Thoracic aorta (tissue), 2 donors: ENCODE measurements around the gene SUN3. TPM values are rescaled to one million over a fixed set of nuclear protein-coding genes. Genes with fewer than 3 reads are reported as not detected.
"Not testable (repeated sequence)": the region's sequence is repeated elsewhere in the genome, so short reads cannot be mapped to it uniquely, and the experiment has no call there.

Experiments used
- ATAC-seq: fragments of 150-250 bp; one replicate; pipeline ENCODE4 v1.8.0; 2017; ENCODE audit warnings: low read depth; ENCODE audit not compliant: insufficient number of reproducible peaks, low FRiP score
- DNase-seq: peaks from one replicate; pipeline ENCODE4 v3.0.0-alpha.2; 2020; ENCODE audit warnings: low spot score
- H3K27ac ChIP-seq, 2 donors: fragments of 200-600 bp; sonication (generic); 1 replicate in 1 of 2; 2 replicates in 1 of 2; pipeline ENCODE4 v1.5.1; 2016; ENCODE audit warnings: mild to moderate bottlenecking in 2 of 2, moderate library complexity in 2 of 2
- H3K27me3 ChIP-seq: fragments of 200-600 bp; sonication (generic); replicated peaks from 2 replicates; pipeline ENCODE4 v1.6.0; 2016; ENCODE audit warnings: mild to moderate bottlenecking; ENCODE audit not compliant: insufficient read depth
- H3K36me3 ChIP-seq: fragments of 200-600 bp; sonication (generic); one replicate; pipeline ENCODE4 v1.5.1; 2016
- H3K4me1 ChIP-seq, 2 donors: fragments of 200-600 bp; sonication (generic); 1 replicate in 1 of 2; 2 replicates in 1 of 2; pipeline versions ENCODE4 v1.5.1 to v1.6.0; 2016; ENCODE audit warnings: low read depth in 2 of 2, mild to moderate bottlenecking in 1 of 2; ENCODE audit not compliant: control insufficient read depth in 1 of 2
- H3K4me3 ChIP-seq: fragments of 200-600 bp; sonication (generic); 2 replicates; pipeline ENCODE4 v1.5.1; 2016; ENCODE audit warnings: mild to moderate bottlenecking
- H3K9me3 ChIP-seq: fragments of 200-600 bp; sonication (generic); 2 replicates; pipeline ENCODE4 v1.5.1; 2016
- total RNA-seq, 2 donors: library from RNA; depleted of rRNA; stranded (reverse); fragments of >200 nt; gene quantifications; one replicate each; pipeline versions ENCODE4 v1.1.0 to v1.2.3, GENCODE V29; 2016
- TF ChIP-seq, protein P1 (sequence below): fragments of 200-600 bp; sonication (generic); IDR thresholded peaks from one replicate; pipeline ENCODE4 v1.5.1; 2019; ENCODE audit warnings: antibody characterized with exemption

SUN3 gene
- total RNA-seq, 2 donors from 2014 or later = not detected

DNA sequence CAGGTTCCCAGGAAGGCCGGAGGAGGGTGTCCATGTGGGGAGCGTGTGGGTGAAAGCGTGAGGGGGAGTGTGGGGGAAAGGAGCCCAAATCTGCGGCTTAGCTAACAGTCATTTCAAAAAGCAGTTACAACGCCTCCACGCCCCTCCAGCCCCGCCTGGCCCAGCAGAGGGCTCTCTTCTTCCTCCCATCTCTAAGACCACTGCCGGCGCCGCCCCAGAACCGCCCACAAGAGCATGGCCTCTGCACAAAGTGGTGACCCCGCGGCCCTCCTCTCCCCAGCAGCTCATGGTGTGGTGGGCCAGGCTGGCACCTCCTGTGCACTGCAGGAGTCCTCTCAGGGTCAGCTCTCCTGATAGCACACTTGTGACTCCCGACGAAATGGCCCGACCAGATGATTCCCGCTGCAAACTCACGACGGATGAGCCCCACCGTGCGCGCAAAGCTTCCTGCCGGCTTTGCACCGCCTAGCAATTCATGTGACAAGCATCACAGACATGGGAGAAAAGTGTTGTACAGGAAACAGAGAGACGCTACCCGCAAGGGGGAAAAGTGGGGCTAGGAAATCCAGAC lies 37.1 kb downstream of the SUN3 start:
- Histone ChIP-seq H3K9me3 (no peaks in the 10 kb centered on the region), H3K27ac (peak overlapping the region in 1 of 2 donors; percentile 20), H3K36me3 (no peaks in the 10 kb centered on the region), H3K4me3 (peak overlapping the region; percentile 87), H3K4me1 (peaks cover 0 to 10% of the 10 kb centered on the region in 2 donors), H3K27me3 (no peaks in the 10 kb centered on the region)
- DNase-seq (peak; percentile 70), ATAC-seq (peak; percentile 79)
- TF ChIP-seq, protein P1, sequence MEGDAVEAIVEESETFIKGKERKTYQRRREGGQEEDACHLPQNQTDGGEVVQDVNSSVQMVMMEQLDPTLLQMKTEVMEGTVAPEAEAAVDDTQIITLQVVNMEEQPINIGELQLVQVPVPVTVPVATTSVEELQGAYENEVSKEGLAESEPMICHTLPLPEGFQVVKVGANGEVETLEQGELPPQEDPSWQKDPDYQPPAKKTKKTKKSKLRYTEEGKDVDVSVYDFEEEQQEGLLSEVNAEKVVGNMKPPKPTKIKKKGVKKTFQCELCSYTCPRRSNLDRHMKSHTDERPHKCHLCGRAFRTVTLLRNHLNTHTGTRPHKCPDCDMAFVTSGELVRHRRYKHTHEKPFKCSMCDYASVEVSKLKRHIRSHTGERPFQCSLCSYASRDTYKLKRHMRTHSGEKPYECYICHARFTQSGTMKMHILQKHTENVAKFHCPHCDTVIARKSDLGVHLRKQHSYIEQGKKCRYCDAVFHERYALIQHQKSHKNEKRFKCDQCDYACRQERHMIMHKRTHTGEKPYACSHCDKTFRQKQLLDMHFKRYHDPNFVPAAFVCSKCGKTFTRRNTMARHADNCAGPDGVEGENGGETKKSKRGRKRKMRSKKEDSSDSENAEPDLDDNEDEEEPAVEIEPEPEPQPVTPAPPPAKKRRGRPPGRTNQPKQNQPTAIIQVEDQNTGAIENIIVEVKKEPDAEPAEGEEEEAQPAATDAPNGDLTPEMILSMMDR = peak; percentile 54

DNA sequence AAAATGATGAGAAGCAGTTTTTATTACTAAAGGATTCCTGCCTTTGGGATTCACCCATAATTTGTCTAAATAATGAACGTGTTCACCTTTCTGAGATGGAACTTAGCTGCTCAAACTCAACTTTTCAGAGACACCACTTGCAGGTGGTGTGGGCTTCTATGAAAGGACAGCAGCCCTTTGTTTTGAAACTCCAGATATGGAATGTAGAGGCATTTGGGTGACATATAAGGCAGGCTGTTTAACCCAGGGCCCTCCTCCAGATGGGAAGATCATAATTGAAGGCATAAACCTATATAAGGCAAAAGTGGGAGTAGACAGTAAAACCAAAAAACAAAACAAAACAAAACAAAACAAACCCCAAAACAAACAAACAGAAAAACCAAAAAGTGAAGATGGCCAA lies 37.6 kb downstream of the SUN3 start:
- H3K4me3 ChIP-seq = peak overlapping the region; percentile 87
- TF ChIP-seq, protein P1 = no peak

GRCh38 chr7:47990592-47990991 lies 38.3 kb downstream of the SUN3 start:
- no peaks in the 10 kb centered on the region for H3K9me3 ChIP-seq
- H3K4me3 ChIP-seq = no peak overlapping the region
- TF ChIP-seq, protein P1 = no peak
- H3K4me1 ChIP-seq = peaks cover 0 to 10% of the 10 kb centered on the region in 2 donors
- H3K27me3 ChIP-seq = no peaks in the 10 kb centered on the region
- DNase-seq = no peak
- H3K27ac ChIP-seq = no peak overlapping the region
- H3K36me3 ChIP-seq = no peaks in the 10 kb centered on the region
- ATAC-seq = no peak

More for the DNA sequence above, 37.6 kb downstream of the SUN3 start:
- Histone ChIP-seq H3K9me3 (no peaks in the 10 kb centered on the region), H3K27ac (no peak overlapping the region), H3K4me1 (peaks cover 0 to 10% of the 10 kb centered on the region in 2 donors), H3K36me3 (no peaks in the 10 kb centered on the region), H3K27me3 (no peaks in the 10 kb centered on the region)
- ATAC-seq (no peak), DNase-seq (no peak)

DNA sequence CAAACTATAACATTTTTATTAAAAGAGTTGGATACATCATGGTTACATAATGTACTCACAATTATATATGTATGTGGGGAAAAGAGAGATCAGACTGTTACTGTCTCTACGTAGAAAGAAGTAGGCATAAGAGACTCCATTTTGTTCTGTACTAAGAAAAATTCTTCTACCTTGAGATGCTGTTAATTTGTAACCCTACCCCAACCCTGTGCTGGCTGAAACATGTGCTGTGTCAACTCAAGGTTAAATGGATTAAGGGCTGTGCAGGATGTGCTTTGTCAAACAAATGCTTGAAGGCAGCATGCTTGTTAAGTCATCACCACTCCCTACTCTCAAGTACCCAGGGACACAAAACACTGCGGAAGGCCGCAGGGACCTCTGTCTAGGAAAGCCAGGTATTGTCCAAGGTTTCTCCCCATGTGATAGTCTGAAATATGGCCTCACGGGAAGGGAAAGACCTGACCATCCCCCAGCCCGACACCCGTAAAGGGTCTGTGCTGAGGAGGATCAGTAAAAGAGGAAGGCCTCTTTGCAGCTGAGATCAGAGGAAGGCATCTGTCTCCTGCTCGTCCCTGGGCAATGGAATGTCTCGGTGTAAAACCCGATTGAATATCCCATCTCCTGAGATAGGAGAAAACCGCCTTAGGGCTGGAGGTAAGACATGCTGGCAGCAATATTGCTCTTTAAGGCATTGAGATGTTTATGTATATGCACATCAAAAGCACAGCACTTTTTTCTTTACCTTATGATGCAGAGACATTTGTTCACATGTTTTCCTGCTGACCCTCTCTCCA lies 39.1 kb downstream of the SUN3 start:
- not testable (repeated sequence) for H3K36me3 ChIP-seq, H3K4me3 ChIP-seq, DNase-seq, H3K27ac ChIP-seq, H3K9me3 ChIP-seq, ATAC-seq, H3K27me3 ChIP-seq
- peaks cover 0 to 10% of the 10 kb centered on the region in 2 donors for H3K4me1 ChIP-seq

DNA sequence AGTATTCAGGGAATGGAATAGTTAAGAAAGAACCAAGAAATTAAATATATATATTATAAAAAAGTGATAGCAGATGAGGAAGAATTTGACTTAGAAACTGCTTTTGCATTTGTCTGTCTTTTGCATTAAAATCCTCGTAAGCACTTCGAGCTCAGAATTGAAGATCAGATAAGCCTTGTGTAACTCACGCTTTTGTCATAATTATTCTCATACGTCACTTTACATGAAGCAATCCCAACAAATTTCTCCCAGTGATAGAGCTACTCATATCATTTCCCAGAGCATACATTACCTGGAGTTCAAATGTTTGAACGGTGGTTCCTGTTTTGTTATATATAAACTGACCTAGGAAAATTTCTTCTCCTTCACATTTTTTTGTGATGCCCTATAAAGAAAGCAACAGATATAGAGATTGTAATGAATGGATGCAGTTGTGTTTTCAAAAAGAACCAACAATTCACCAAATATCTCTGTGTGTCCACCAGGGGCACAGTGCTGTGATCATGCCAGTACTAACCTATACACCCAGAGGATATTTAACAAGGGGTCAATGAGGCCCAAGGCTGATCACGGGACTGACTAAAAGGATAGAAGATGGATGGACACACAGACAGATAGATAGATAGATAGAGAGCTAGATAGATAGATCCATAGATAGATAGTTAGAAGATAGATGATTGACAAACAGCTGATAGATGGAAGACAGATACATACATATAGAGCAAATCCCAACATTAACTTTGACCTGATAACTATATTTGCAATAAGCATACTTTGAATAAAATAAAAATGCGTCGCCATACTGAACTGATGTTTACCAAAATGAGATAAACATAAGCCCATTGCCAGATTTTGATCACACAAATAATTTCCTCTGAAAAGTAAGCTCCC lies 40.2 kb downstream of the SUN3 start:
- ATAC-seq = no peak
- Histone ChIP-seq H3K4me1 (peaks cover 0 to 10% of the 10 kb centered on the region in 2 donors), H3K27ac (no peak overlapping the region), H3K36me3 (no peaks in the 10 kb centered on the region), H3K4me3 (no peak overlapping the region), H3K27me3 (no peaks in the 10 kb centered on the region), H3K9me3 (no peaks in the 10 kb centered on the region)
- no peak for DNase-seq
- TF ChIP-seq, protein P1 = no peak
